HepG2 (cell line): Measurements from ENCODE around the gene GALNT17. TPM values are rescaled to one million over a fixed set of nuclear protein-coding genes. Genes with fewer than 3 reads are reported as not detected.

Experiments used
- ATAC-seq: fragments of 200-7000 bp; cut with Tn5 transposase; 3 replicates; pipeline ENCODE4 v1.9.1; 2020; ENCODE audit warnings: mild to moderate bottlenecking, moderate library complexity
- BruUV-seq: library from RNA; stranded (reverse); fragments of 400-500 nt; replicated peaks from 2 replicates; lab custom pipeline; 2021; lab: Mats Ljungman, UMichigan
- CTCF ChIA-PET: fragments of 300-600 bp; formaldehyde crosslinking; extraction: SDS; loops from one replicate; lab custom pipeline; 2021; ENCODE audit warnings: low total read pairs, inconsistent platforms, low intra/inter-chr PET ratio; lab: Yijun Ruan, JAX
- POLR2A ChIA-PET: fragments of 350-600 bp; sonication (Branson Sonifier 250); formaldehyde crosslinking; loops from one replicate; lab custom pipeline; 2020; ENCODE audit warnings: antibody characterized with exemption, inconsistent platforms; lab: Yijun Ruan, JAX
- DNase-seq: peaks from one replicate; pipeline ENCODE4 v3.0.0-alpha.2; 2015; ENCODE audit warnings: low spot score
- FAIRE-seq: peaks from 3 replicates; lab custom pipeline; 2011; peaks lifted over from hg19 to GRCh38; lab: Jason Lieb, UNC
- H2AFZ ChIP-seq: one replicate; pipeline ENCODE4 v1.6.1; 2011; ENCODE audit warnings: low read length, inconsistent platforms
- H3K27ac ChIP-seq: fragments of 300-600 bp; 3 replicates; pipeline ENCODE4 v1.8.0; 2011; ENCODE audit warnings: mixed run types, mild to moderate bottlenecking, mixed read lengths, low read length, inconsistent platforms; ENCODE audit not compliant: insufficient read depth; ENCODE audit errors: extremely low read length
- H3K27me3 ChIP-seq, 2 experiments: fragments of 200-600 bp in 1 of 2; 2 replicates in 1 of 2; 3 replicates in 1 of 2; pipeline versions ENCODE4 v1.6.0 to v1.8.0; 2011; ENCODE audit warnings: low read length in 2 of 2, mild to moderate bottlenecking in 2 of 2, moderate library complexity in 2 of 2, inconsistent platforms in 1 of 2; ENCODE audit not compliant: insufficient read depth in 2 of 2, control insufficient read depth in 1 of 2
- H3K36me3 ChIP-seq, 2 experiments: fragments of 200-600 bp in 1 of 2; replicated peaks in 1 of 2; 2 replicates in 1 of 2; 3 replicates in 1 of 2; pipeline versions ENCODE4 v1.5.1 to v1.8.0; 2011; ENCODE audit warnings: low read length in 2 of 2, inconsistent platforms in 1 of 2; ENCODE audit not compliant: insufficient read depth in 2 of 2, control insufficient read depth in 1 of 2
- H3K4me1 ChIP-seq: 2 replicates; pipeline ENCODE4 v1.5.1; 2012; ENCODE audit warnings: low read length, inconsistent platforms; ENCODE audit not compliant: insufficient read depth
- H3K4me2 ChIP-seq: 2 replicates; pipeline ENCODE4 v1.6.0; 2011; ENCODE audit warnings: low read depth, low read length, inconsistent platforms
- H3K4me3 ChIP-seq, 3 experiments: fragments of 200-600 bp in 1 of 3; sonication (generic), shearing (Covaris generic) in 1 of 3; replicated peaks in 1 of 3; 2 replicates each; pipeline ENCODE4 v1.5.1; 2011 to 2016; ENCODE audit warnings: low read length in 3 of 3, inconsistent platforms in 2 of 3, low read depth in 2 of 3, mild to moderate bottlenecking in 2 of 3, control low read depth in 1 of 3, mixed read lengths in 1 of 3; ENCODE audit not compliant: insufficient read depth in 1 of 3
- H3K79me2 ChIP-seq: one replicate; pipeline ENCODE4 v1.6.1; 2011; ENCODE audit warnings: low read length, inconsistent platforms; ENCODE audit not compliant: insufficient read depth
- H3K9ac ChIP-seq: 2 replicates; pipeline ENCODE4 v1.6.0; 2011; ENCODE audit warnings: mild to moderate bottlenecking, low read depth, low read length, inconsistent platforms; ENCODE audit not compliant: insufficient read depth
- H3K9me3 ChIP-seq: 2 replicates; pipeline ENCODE4 v1.5.1; 2012; ENCODE audit warnings: mild to moderate bottlenecking, low read length
- H4K20me1 ChIP-seq: 2 replicates; pipeline ENCODE4 v1.6.0; 2011; ENCODE audit warnings: inconsistent platforms, mild to moderate bottlenecking, low read length, moderate library complexity; ENCODE audit not compliant: insufficient read depth
- MAF1 ChIP-seq: sonication (generic); formaldehyde crosslinking; IDR thresholded peaks from 2 replicates; pipeline ENCODE4 v1.5.0; 2020; ENCODE audit warnings: missing genetic modification reagents, borderline replicate concordance
- PAWR ChIP-seq: sonication (generic); formaldehyde crosslinking; IDR thresholded peaks from 2 replicates; pipeline ENCODE4 v1.4.0; 2020; ENCODE audit warnings: missing genetic modification reagents, mild to moderate bottlenecking, borderline replicate concordance
- RXRA ChIP-seq: sonication (generic); formaldehyde crosslinking; IDR thresholded peaks from 2 replicates; pipeline ENCODE4 v1.5.1; 2020; ENCODE audit warnings: missing genetic modification reagents
- ZNF775 ChIP-seq: sonication (generic); formaldehyde crosslinking; IDR thresholded peaks from 2 replicates; pipeline ENCODE4 v1.4.0; 2020; ENCODE audit warnings: missing genetic modification reagents, mild to moderate bottlenecking, moderate library complexity, borderline replicate concordance
- WGBS: methylation state at CpG from one replicate; pipeline ENCODE4 v1.1.6; 2017; ENCODE audit warnings: low lambda C conversion rate; 5-methylcytosine and 5-hydroxymethylcytosine counted together
- in situ Hi-C: cut with HindIII; loops from 2 replicates; pipeline ENCODE4 v1.10.0; 2017; ENCODE audit warnings: low pct_unique_long_range_greater_than_20kb; ENCODE audit not compliant: extremely low pct_ligation_motif_present
- intact Hi-C: fragments of 100-400 bp; cut with micrococcal nuclease; formaldehyde crosslinking; loops from one replicate; pipeline ENCODE4 v1.10.0; 2022; ENCODE audit not compliant: unreplicated experiment
- polyA plus RNA-seq, 8 experiments: library from polyadenylated mRNA; depleted of rRNA in 3 of 8; stranded (reverse) in 7 of 8; unstranded in 1 of 8; fragments of >200 nt; fragmentation: Illumina TruSeq in 4 of 8; extraction: Trizol in 4 of 8; gene quantifications; 2 replicates each; pipeline versions ENCODE4 v1.2.1 to v1.2.3, GENCODE V29; 2011 to 2016; ENCODE audit warnings: low read depth in 4 of 8, missing spikeins in 1 of 8, mixed read lengths in 1 of 8; ENCODE audit not compliant: insufficient read depth in 1 of 8
- total RNA-seq, 5 experiments: library from RNA; depleted of rRNA; stranded (reverse); fragments of >200 nt; fragmentation: Illumina TruSeq; extraction: Trizol; gene quantifications; 2 replicates each; pipeline ENCODE4 v1.2.3, GENCODE V29; 2016; ENCODE audit warnings: low read depth in 1 of 5
- TF ChIP-seq, protein P1 (sequence below), 2 experiments: fragments of 450-650 bp in 1 of 2; sonication (generic) in 1 of 2; formaldehyde crosslinking in 1 of 2; IDR thresholded peaks; 2 replicates each; pipeline versions ENCODE4 v1.6.1 to v1.8.0; 2016 to 2022; ENCODE audit warnings: antibody characterized with exemption in 1 of 2, mild to moderate bottlenecking in 1 of 2, missing genetic modification reagents in 1 of 2
- TF ChIP-seq, protein P2 (sequence below): sonication (generic); formaldehyde crosslinking; IDR thresholded peaks from 2 replicates; pipeline ENCODE4 v1.8.0; 2022; ENCODE audit warnings: mild to moderate bottlenecking, missing genetic modification reagents, borderline replicate concordance
- TF ChIP-seq, protein P3 (sequence below): sonication (generic); formaldehyde crosslinking; IDR thresholded peaks from 2 replicates; pipeline ENCODE4 v1.5.1; 2020; ENCODE audit warnings: mild to moderate bottlenecking, missing genetic modification reagents, borderline replicate concordance

GALNT17 gene
- total and polyA plus RNA-seq, 2 of the 13 experiments (the other 11 are each of a cell fraction or from before 2014, with no cell fraction given), result not detected

DNA sequence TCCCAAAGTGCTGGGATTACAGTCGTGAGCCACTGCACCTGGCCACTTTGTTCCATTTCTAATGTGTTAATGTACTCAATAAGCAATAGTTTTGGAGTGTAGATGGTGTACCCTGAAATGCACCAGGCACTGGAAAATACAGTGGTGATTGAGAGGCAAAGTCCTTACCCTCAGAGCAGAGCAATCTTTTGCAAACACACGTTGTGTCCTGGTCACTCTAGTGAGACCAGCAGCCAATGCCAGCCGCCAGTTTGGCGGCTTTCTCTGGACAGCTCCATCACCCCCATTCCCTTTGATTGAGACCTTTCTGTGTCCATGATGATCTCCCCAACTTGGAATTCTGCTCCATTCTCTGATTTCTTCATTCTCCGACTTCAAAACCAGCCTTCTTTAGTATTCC lies 231.3 kb downstream of the GALNT17 start:
- in situ Hi-C loops (no loop called here), intact Hi-C loops (no loop called here)
- DNase-seq (no peak), ATAC-seq (no peak), FAIRE-seq (no peak)
- TF ChIP-seq PAWR (CRISPR knock-in tag) (no peak), ZNF775 (no peak), RXRA (CRISPR knock-in tag) (no peak), MAF1 (CRISPR knock-in tag) (no peak)
- TF ChIP-seq, protein P1, sequence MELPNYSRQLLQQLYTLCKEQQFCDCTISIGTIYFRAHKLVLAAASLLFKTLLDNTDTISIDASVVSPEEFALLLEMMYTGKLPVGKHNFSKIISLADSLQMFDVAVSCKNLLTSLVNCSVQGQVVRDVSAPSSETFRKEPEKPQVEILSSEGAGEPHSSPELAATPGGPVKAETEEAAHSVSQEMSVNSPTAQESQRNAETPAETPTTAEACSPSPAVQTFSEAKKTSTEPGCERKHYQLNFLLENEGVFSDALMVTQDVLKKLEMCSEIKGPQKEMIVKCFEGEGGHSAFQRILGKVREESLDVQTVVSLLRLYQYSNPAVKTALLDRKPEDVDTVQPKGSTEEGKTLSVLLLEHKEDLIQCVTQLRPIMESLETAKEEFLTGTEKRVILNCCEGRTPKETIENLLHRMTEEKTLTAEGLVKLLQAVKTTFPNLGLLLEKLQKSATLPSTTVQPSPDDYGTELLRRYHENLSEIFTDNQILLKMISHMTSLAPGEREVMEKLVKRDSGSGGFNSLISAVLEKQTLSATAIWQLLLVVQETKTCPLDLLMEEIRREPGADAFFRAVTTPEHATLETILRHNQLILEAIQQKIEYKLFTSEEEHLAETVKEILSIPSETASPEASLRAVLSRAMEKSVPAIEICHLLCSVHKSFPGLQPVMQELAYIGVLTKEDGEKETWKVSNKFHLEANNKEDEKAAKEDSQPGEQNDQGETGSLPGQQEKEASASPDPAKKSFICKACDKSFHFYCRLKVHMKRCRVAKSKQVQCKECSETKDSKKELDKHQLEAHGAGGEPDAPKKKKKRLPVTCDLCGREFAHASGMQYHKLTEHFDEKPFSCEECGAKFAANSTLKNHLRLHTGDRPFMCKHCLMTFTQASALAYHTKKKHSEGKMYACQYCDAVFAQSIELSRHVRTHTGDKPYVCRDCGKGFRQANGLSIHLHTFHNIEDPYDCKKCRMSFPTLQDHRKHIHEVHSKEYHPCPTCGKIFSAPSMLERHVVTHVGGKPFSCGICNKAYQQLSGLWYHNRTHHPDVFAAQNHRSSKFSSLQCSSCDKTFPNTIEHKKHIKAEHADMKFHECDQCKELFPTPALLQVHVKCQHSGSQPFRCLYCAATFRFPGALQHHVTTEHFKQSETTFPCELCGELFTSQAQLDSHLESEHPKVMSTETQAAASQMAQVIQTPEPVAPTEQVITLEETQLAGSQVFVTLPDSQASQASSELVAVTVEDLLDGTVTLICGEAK (IDR thresholded peaks at IDR 0.05), result no peak
- TF ChIP-seq, protein P1 (CRISPR knock-in tag; IDR thresholded peaks at IDR 0.05), result no peak
- TF ChIP-seq, protein P2, sequence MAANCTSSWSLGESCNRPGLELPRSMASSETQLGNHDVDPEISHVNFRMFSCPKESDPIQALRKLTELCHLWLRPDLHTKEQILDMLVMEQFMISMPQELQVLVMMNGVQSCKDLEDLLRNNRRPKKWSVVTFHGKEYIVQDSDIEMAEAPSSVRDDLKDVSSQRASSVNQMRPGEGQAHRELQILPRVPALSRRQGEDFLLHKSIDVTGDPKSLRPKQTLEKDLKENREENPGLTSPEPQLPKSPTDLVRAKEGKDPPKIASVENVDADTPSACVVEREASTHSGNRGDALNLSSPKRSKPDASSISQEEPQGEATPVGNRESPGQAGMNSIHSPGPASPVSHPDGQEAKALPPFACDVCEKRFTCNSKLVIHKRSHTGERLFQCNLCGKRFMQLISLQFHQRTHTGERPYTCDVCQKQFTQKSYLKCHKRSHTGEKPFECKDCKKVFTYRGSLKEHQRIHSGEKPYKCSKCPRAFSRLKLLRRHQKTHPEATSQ (CRISPR knock-in tag), result no peak
- TF ChIP-seq, protein P3, sequence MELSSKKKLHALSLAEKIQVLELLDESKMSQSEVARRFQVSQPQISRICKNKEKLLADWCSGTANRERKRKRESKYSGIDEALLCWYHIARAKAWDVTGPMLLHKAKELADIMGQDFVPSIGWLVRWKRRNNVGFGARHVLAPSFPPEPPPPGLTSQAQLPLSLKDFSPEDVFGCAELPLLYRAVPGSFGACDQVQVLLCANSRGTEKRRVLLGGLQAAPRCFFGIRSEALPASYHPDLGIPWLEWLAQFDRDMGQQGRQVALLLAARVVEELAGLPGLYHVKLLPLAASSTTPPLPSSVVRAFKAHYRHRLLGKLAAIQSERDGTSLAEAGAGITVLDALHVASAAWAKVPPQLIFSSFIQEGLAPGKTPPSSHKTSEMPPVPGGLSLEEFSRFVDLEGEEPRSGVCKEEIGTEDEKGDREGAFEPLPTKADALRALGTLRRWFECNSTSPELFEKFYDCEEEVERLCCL (CRISPR knock-in tag), result no peak
- no peaks in the 10 kb centered on the region for H3K4me1 ChIP-seq
- 1% methylated on average over 5 of the region's 5 CpGs for WGBS
- no peak overlapping the region for H3K27ac ChIP-seq
- no peaks in the 10 kb centered on the region for H3K79me2 ChIP-seq
- no peaks in the 10 kb centered on the region; a peak in 1 of 5 replicates for H3K27me3 ChIP-seq
- peaks cover 8% of the 10 kb centered on the region; the same call in 1 of the 2 replicates for H3K9me3 ChIP-seq
- no peak overlapping the region for H3K9ac ChIP-seq
- no peak overlapping the region for H3K4me3 ChIP-seq
- CTCF ChIA-PET, result no interaction called here
- POLR2A ChIA-PET, result no interaction called here
- no peaks in the 10 kb centered on the region for H3K36me3 ChIP-seq
- no peaks in the 10 kb centered on the region for H4K20me1 ChIP-seq
- H2AFZ ChIP-seq, result no peak overlapping the region
- no peak overlapping the region for H3K4me2 ChIP-seq
- no TSS peak for BruUV-seq
